ENCODE measurements around the gene SPATA46. TPM values are rescaled to one million over a fixed set of nuclear protein-coding genes. Genes with fewer than 3 reads are reported as not detected.

The SPATA46 gene
- total and polyA plus RNA-seq, 2 donors (not counting 3 experiments of a cell fraction or from before 2014, with no cell fraction given): not detected

GRCh38 chr1:162422662-162423375, 46.2 kb upstream of the SPATA46 start:
- H3K4me1 ChIP-seq (ENCODE audit: control insufficient read depth, extremely low read depth, insufficient read depth, low read length): no peaks in the 10 kb centered on the region
- no peak overlapping the region for H3K27ac ChIP-seq (ENCODE audit: insufficient read depth, low read depth, low read length)
- no TSS peak for BruUV-seq (replicated peaks)
- POLR2A ChIA-PET: no interaction called here
- no peak overlapping the region for H2AFZ ChIP-seq (ENCODE audit: low read depth, low read length)
- TF ChIP-seq GATA2 (IDR thresholded peaks at IDR 0.05; ENCODE audit: insufficient read depth, insufficient read length, low read depth, low read length) (no peak), POLR2A (IDR thresholded peaks at IDR 0.05; ENCODE audit: low read depth, low read length) (no peak), CTCF (IDR thresholded peaks at IDR 0.05; ENCODE audit: extremely low read depth in 1 of 2, insufficient read depth in 1 of 2, low read depth in 1 of 2, low read length in 2 of 2) (no peak), FOS (IDR thresholded peaks at IDR 0.05; ENCODE audit: borderline replicate concordance, insufficient read depth, low read length) (no peak)
- no peaks in the 10 kb centered on the region for H4K20me1 ChIP-seq (replicated peaks; ENCODE audit: control insufficient read depth, extremely low read depth, insufficient read depth, low read length)
- no peak overlapping the region for H3K4me2 ChIP-seq (ENCODE audit: insufficient read depth, low read length)
- no peaks in the 10 kb centered on the region for H3K36me3 ChIP-seq (ENCODE audit: control insufficient read depth in 2 of 2, extremely low read depth in 1 of 2, insufficient read depth in 2 of 2, low read length in 2 of 2)
- no peak overlapping the region for H3K9ac ChIP-seq (replicated peaks; ENCODE audit: extremely low read depth, insufficient read depth, low read length)
- H3K79me2 ChIP-seq (ENCODE audit: control insufficient read depth, insufficient read depth, low read length): no peaks in the 10 kb centered on the region
- intact Hi-C loops (cut with micrococcal nuclease) (no loop called here), dilution Hi-C loops (cut with MboI; ENCODE audit: extremely low pct_ligation_motif_present, low sequenced_read_pairs) (no loop called here)
- CTCF ChIA-PET: no interaction called here
- FAIRE-seq: no peak
- H3K27me3 ChIP-seq (ENCODE audit: control insufficient read depth in 2 of 2, insufficient read depth in 2 of 2, low read length in 2 of 2): no peaks in the 10 kb centered on the region
- DNase-seq (ENCODE audit: low read depth, low spot score): no peak
- H3K9me1 ChIP-seq (replicated peaks; ENCODE audit: control insufficient read depth, extremely low read depth, insufficient read depth, low read length): no peaks in the 10 kb centered on the region
- no peak overlapping the region for H3K4me3 ChIP-seq (replicated peaks in 1 of 3; ENCODE audit: insufficient read depth in 1 of 3, low read depth in 1 of 3, low read length in 3 of 3)
- no peaks in the 10 kb centered on the region for H3K9me3 ChIP-seq (replicated peaks; ENCODE audit: control insufficient read depth, insufficient read depth, low read length)
